A549 (cell line): ENCODE measurements around the gene EBP. TPM values are rescaled to one million over a fixed set of nuclear protein-coding genes. Genes with fewer than 3 reads are reported as not detected.

Source experiments
- polyA plus RNA-seq, 4 experiments: library from polyadenylated mRNA; depleted of rRNA in 3 of 4; stranded (reverse); fragments of >200 nt; fragmentation: RNase III in 1 of 4; extraction: RNeasy Plus Mini Kit Qiagen cat#74134 plus additional on column Dnase treatment in 1 of 4; gene quantifications; 2 replicates in 3 of 4; 3 replicates in 1 of 4; pipeline ENCODE4 v1.2.3, GENCODE V29; 2011 to 2017

Gene EBP
- polyA plus RNA-seq, 2 of the 4 experiments (the other 2 are of a cell fraction): 82.9 to 159 TPM

Other genes starting within 250 kb of the EBP start
- gene SSX3, start 165.1 kb upstream of the EBP start, polyA plus RNA-seq (2011; rRNA removed): not detected in 2 replicates
- gene SSX3, start 165.1 kb upstream of the EBP start, polyA plus RNA-seq (2017; fragmentation: RNase III; extraction: RNeasy Plus Mini Kit Qiagen cat#74134 plus additional on column Dnase treatment): not detected in 3 replicates
- gene SSX4, start 138.3 kb upstream of the EBP start, polyA plus RNA-seq (2011; rRNA removed): not detected in 2 replicates
- not detected in 3 replicates for gene SSX4, start 138.3 kb upstream of the EBP start, polyA plus RNA-seq (2017; fragmentation: RNase III; extraction: RNeasy Plus Mini Kit Qiagen cat#74134 plus additional on column Dnase treatment)
- gene SSX4B, start 109.8 kb upstream of the EBP start, polyA plus RNA-seq (2011; rRNA removed): not detected in 2 replicates
- not detected in 3 replicates for gene SSX4B, start 109.8 kb upstream of the EBP start, polyA plus RNA-seq (2017; fragmentation: RNase III; extraction: RNeasy Plus Mini Kit Qiagen cat#74134 plus additional on column Dnase treatment)
- gene SLC38A5, start 51.5 kb upstream of the EBP start, polyA plus RNA-seq (2011; rRNA removed): 0.32 and 0.36 TPM in 2 replicates
- 0.36 to 0.44 TPM (median 0.41 TPM) in 3 replicates for gene SLC38A5, start 51.5 kb upstream of the EBP start, polyA plus RNA-seq (2017; fragmentation: RNase III; extraction: RNeasy Plus Mini Kit Qiagen cat#74134 plus additional on column Dnase treatment)
- gene FTSJ1, start 45.6 kb upstream of the EBP start, polyA plus RNA-seq (2011; rRNA removed): 36.2 and 37.1 TPM in 2 replicates
- gene FTSJ1, start 45.6 kb upstream of the EBP start, polyA plus RNA-seq (2017; fragmentation: RNase III; extraction: RNeasy Plus Mini Kit Qiagen cat#74134 plus additional on column Dnase treatment): 71.2 to 75.3 TPM (median 71.3 TPM) in 3 replicates
- 9.4 and 13.3 TPM in 2 replicates for gene PORCN, start 12.8 kb upstream of the EBP start, polyA plus RNA-seq (2011; rRNA removed)
- gene PORCN, start 12.8 kb upstream of the EBP start, polyA plus RNA-seq (2017; fragmentation: RNase III; extraction: RNeasy Plus Mini Kit Qiagen cat#74134 plus additional on column Dnase treatment): 15.1 to 18.6 TPM (median 16.8 TPM) in 3 replicates
- 8.6 and 10.8 TPM in 2 replicates for gene TBC1D25, start 17.9 kb downstream of the EBP start, polyA plus RNA-seq (2011; rRNA removed)
- 8.8 to 13.0 TPM (median 11.6 TPM) in 3 replicates for gene TBC1D25, start 17.9 kb downstream of the EBP start, polyA plus RNA-seq (2017; fragmentation: RNase III; extraction: RNeasy Plus Mini Kit Qiagen cat#74134 plus additional on column Dnase treatment)
- 214 and 337 TPM in 2 replicates for gene RBM3, start 52.7 kb downstream of the EBP start, polyA plus RNA-seq (2011; rRNA removed)
- 345 to 446 TPM (median 353 TPM) in 3 replicates for gene RBM3, start 52.7 kb downstream of the EBP start, polyA plus RNA-seq (2017; fragmentation: RNase III; extraction: RNeasy Plus Mini Kit Qiagen cat#74134 plus additional on column Dnase treatment)
- gene WDR13, start 75.7 kb downstream of the EBP start, polyA plus RNA-seq (2011; rRNA removed): 32.4 and 47.4 TPM in 2 replicates
- gene WDR13, start 75.7 kb downstream of the EBP start, polyA plus RNA-seq (2017; fragmentation: RNase III; extraction: RNeasy Plus Mini Kit Qiagen cat#74134 plus additional on column Dnase treatment): 47.1 to 57.3 TPM (median 51.9 TPM) in 3 replicates
- gene WAS, start 162.0 kb downstream of the EBP start, polyA plus RNA-seq (2011; rRNA removed): 0.05 and 0.09 TPM in 2 replicates
- gene WAS, start 162.0 kb downstream of the EBP start, polyA plus RNA-seq (2017; fragmentation: RNase III; extraction: RNeasy Plus Mini Kit Qiagen cat#74134 plus additional on column Dnase treatment): 0.21 to 0.44 TPM (median 0.29 TPM) in 3 replicates
- 12.8 and 13.4 TPM in 2 replicates for gene SUV39H1, start 174.9 kb downstream of the EBP start, polyA plus RNA-seq (2011; rRNA removed)
- 19.9 to 20.3 TPM (median 20.0 TPM) in 3 replicates for gene SUV39H1, start 174.9 kb downstream of the EBP start, polyA plus RNA-seq (2017; fragmentation: RNase III; extraction: RNeasy Plus Mini Kit Qiagen cat#74134 plus additional on column Dnase treatment)
- gene GLOD5, start 239.9 kb downstream of the EBP start, polyA plus RNA-seq (2011; rRNA removed): not detected in 2 replicates
- not detected in 3 replicates for gene GLOD5, start 239.9 kb downstream of the EBP start, polyA plus RNA-seq (2017; fragmentation: RNase III; extraction: RNeasy Plus Mini Kit Qiagen cat#74134 plus additional on column Dnase treatment)